Fibroblast of villous mesenchyme (primary cell): ENCODE data around the gene BBS9. TPM values are rescaled to one million over a fixed set of nuclear protein-coding genes. Genes with fewer than 3 reads are reported as not detected.
A peak's percentile ranks its signal among the peaks of the same experiment; 100 is the strongest.

Source experiments
- DNase-seq: peaks from one replicate; pipeline ENCODE4 v3.0.0-alpha.2; 2010; ENCODE audit warnings: low read depth
- H3K4me3 ChIP-seq: 2 replicates; pipeline ENCODE4 v1.5.1; 2011; ENCODE audit warnings: low read depth, mild to moderate bottlenecking, low read length
- total RNA-seq: library from RNA; depleted of rRNA; stranded (reverse); fragments of >200 nt; gene quantifications from 2 replicates; pipeline ENCODE4 v1.2.3, GENCODE V29; 2012
- TF ChIP-seq, protein P1 (sequence below): IDR thresholded peaks from 2 replicates; pipeline ENCODE4 v1.5.1; 2012; ENCODE audit warnings: low read depth, mild to moderate bottlenecking, low read length; ENCODE audit not compliant: insufficient read depth

Gene BBS9
- total RNA-seq, 1 donor, result 20.7 TPM

DNA sequence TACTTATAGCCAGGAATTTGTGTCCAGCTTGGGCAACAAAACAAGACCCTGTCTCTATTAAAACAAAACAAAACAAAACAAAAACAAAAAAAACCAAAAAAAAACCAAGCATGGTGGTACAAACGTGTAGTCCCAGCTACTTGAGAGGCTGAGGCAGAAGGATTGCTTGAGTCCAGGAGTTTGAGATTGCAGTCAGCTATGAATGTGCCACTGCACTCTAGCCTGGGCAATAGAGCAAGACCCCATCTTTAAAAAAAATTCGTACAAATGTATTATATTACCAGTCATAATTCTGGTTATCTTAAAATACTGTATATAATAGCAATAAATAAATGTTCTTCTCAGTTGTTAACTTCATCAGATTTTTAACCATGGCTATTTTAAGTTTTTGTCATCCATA is 2.3 kb upstream of the BBS9 start:
- TF ChIP-seq, protein P1, sequence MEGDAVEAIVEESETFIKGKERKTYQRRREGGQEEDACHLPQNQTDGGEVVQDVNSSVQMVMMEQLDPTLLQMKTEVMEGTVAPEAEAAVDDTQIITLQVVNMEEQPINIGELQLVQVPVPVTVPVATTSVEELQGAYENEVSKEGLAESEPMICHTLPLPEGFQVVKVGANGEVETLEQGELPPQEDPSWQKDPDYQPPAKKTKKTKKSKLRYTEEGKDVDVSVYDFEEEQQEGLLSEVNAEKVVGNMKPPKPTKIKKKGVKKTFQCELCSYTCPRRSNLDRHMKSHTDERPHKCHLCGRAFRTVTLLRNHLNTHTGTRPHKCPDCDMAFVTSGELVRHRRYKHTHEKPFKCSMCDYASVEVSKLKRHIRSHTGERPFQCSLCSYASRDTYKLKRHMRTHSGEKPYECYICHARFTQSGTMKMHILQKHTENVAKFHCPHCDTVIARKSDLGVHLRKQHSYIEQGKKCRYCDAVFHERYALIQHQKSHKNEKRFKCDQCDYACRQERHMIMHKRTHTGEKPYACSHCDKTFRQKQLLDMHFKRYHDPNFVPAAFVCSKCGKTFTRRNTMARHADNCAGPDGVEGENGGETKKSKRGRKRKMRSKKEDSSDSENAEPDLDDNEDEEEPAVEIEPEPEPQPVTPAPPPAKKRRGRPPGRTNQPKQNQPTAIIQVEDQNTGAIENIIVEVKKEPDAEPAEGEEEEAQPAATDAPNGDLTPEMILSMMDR, result no peak
- no peak overlapping the region for H3K4me3 ChIP-seq
- DNase-seq, result no peak

DNA sequence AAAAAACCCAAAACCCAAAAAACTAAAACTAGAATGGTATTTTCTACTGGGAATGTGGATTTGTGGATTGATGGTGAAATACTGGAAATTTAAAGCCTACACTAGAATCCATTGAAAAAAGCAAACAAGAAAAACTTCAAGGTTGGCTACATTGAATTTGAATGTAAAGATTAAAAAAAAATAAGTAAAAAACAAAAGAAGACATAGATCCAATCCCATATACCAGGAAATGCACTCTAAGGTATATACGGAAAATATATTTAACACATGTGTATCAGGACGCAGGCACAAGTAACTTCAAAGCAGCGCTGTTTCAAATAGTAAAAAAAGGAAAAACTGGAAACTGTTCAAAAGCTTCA is 754 bp upstream of the BBS9 start:
- H3K4me3 ChIP-seq, result peak overlapping the region; percentile 92
- DNase-seq, result no peak
- TF ChIP-seq, protein P1, result no peak

DNA sequence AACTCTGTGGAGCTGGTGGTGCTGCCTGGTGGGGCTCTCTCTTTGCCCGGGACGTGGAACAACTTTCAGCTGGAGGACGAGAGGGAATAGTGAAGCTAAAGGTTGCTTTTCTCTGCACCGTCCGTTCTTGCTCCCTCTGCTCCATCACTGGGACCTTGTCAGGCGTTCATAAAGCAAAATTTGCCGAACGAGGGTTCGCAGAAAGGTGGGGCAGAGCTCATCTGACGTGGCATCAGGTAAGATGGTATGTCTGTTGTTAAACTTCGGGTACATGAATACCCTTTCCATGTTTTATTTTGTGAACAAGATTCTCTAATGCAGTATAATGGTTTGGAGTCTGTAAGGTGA is 416 bp downstream of the BBS9 start:
- peak overlapping the region; percentile 92 for H3K4me3 ChIP-seq
- TF ChIP-seq, protein P1, result no peak
- DNase-seq, result no peak

DNA sequence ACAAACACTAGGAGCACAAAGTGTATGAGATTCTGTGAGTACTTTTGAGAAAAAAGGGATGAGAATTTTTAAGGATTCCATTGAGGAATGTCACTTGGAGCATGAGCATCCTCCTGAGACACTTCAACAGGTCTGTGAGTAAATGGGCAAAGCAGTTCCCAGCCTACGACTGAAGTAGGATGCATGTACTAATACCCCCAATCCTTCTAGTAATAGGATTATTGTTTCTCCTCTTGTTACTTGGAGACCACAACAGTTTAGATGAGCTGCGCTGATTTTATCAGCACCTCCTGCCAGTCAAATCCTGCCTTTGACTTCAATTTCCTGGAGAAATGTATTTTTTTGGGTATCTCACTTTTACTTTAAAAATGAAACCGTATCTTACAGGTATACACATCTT is 820 bp downstream of the BBS9 start:
- peak overlapping the region; percentile 92 for H3K4me3 ChIP-seq
- no peak for DNase-seq
- TF ChIP-seq, protein P1, result no peak

DNA sequence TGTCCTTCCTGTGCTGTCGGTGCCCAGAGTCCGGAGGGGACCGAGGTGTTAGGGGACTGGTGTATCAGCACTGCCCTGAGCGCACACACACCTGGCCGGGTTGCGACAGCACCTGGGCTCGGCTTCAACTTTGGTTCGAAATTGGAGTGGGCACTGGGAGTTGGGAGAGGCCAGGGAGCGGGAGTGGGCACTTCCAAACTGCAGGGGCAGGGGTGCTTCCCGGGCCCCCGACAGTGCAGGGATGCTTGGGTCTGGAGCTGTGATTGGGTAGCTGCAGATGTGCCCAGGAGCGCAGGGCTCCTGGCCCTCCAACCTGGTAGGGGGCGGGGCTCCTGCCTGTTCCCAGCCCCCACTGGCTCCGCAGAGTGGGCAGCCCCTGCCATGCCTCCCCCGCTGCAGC is 7.7 kb downstream of the BBS9 start:
- no peak for DNase-seq
- H3K4me3 ChIP-seq, result no peak overlapping the region
- TF ChIP-seq, protein P1, result no peak

DNA sequence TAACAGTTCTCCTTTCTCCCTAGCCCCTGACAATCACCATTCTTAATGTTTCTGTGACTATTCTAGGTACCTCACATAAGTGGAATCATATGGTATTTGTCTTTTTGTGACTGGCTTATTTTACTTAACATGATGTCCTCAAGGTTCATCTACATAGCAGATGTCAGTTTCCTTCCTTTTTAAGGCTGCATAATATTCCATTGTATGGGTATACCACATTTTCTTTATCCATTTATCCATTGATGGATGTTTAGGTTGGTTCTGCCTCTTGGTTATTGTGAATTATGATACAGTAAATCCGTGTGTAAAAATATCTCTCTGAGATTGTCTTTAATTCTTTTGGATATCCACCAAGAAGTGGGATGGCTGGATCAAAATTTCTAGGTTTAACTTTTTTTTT is 13.2 kb downstream of the BBS9 start:
- TF ChIP-seq, protein P1, result no peak
- no peak overlapping the region for H3K4me3 ChIP-seq
- DNase-seq, result no peak

DNA sequence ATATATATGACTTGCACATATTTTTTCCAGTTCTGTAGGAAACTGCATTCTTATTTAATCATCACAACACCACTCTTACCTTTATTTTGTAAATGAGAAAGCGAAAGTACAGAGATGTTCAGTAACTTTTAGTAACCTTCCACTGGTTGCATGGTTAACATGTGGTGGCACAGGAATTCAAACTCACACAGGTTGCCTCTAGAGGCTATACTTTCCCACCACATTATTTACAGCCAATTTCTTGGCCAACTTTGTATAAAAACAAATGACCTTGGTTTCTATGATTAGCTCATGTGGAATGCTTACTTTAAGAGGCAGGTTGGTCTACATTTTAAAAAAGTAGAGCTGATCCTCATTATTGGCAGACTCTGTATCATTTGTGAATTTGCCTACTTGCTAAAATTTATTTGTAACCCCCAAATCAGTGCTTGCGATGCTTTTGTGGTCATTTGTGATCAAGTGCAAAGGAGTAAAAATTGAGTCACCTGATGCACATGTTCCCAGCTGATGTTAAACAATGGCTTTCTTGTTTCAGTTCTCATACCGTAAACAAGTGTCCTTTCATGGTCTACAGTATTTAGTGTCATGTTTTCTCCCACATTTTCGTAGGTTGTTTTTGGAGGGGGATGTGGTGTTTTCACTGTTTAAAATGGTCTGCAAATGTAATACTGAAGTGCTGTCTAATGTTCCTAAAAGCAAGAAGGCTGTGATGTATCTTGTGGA is 14.8 kb downstream of the BBS9 start:
- TF ChIP-seq, protein P1, result no peak
- peak; percentile 9 for DNase-seq
- no peak overlapping the region for H3K4me3 ChIP-seq
